DOHH2 (cell line): ENCODE data around the gene ZNF273.

Source experiments
- H3F3A ChIP-seq: fragments of 200-600 bp; sonication (generic), shearing (Covaris generic); 2 replicates; pipeline ENCODE4 v1.6.0; 2016; ENCODE audit warnings: antibody characterized with exemption, mild to moderate bottlenecking; ENCODE audit not compliant: control insufficient read depth, insufficient read depth
- H3K27ac ChIP-seq: fragments of 200-600 bp; sonication (generic); 2 replicates; pipeline ENCODE4 v1.5.1; 2014; ENCODE audit warnings: low read depth, mild to moderate bottlenecking, low read length, moderate library complexity
- H3K27me3 ChIP-seq: fragments of 200-600 bp; sonication (generic); 2 replicates; pipeline ENCODE4 v1.6.1; 2014; ENCODE audit warnings: mild to moderate bottlenecking, low read length, mixed read lengths; ENCODE audit not compliant: control insufficient read depth
- H3K36me3 ChIP-seq: fragments of 200-600 bp; sonication (generic); 2 replicates; pipeline ENCODE4 v1.6.1; 2014; ENCODE audit warnings: mild to moderate bottlenecking, low read length, moderate library complexity, mixed read lengths; ENCODE audit not compliant: control insufficient read depth
- H3K4me1 ChIP-seq: fragments of 200-600 bp; sonication (generic); 2 replicates; pipeline ENCODE4 v1.6.1; 2014; ENCODE audit warnings: mild to moderate bottlenecking, low read length, mixed read lengths; ENCODE audit not compliant: control insufficient read depth
- H3K4me2 ChIP-seq: fragments of 200-600 bp; sonication (generic); 2 replicates; pipeline ENCODE4 v1.6.0; 2014; ENCODE audit warnings: mild to moderate bottlenecking, low read length, moderate library complexity
- H3K4me3 ChIP-seq: fragments of 200-600 bp; sonication (generic); 2 replicates; pipeline ENCODE4 v1.5.1; 2014; ENCODE audit warnings: mild to moderate bottlenecking, low read length, mixed read lengths
- H3K79me2 ChIP-seq: fragments of 200-600 bp; sonication (generic); 2 replicates; pipeline ENCODE4 v1.6.1; 2014; ENCODE audit warnings: mild to moderate bottlenecking, low read length, mixed read lengths; ENCODE audit not compliant: control insufficient read depth
- H3K9me2 ChIP-seq: fragments of 200-600 bp; sonication (generic); replicated peaks from 2 replicates; pipeline ENCODE4 v1.6.1; 2014; ENCODE audit warnings: mild to moderate bottlenecking, low read length, mixed read lengths; ENCODE audit not compliant: control insufficient read depth
- H3K9me3 ChIP-seq: fragments of 200-600 bp; sonication (generic); 2 replicates; pipeline ENCODE4 v1.6.1; 2014; ENCODE audit warnings: antibody characterized with exemption, low read length, mixed read lengths; ENCODE audit not compliant: control insufficient read depth, insufficient read depth
- H4K20me1 ChIP-seq: fragments of 200-600 bp; sonication (generic); 2 replicates; pipeline ENCODE4 v1.6.0; 2014; ENCODE audit warnings: low read depth, mild to moderate bottlenecking, antibody characterized with exemption, low read length, moderate library complexity; ENCODE audit not compliant: control insufficient read depth, insufficient read depth
- CTCF ChIP-seq: fragments of 200-600 bp; sonication (generic); IDR thresholded peaks from one replicate; pipeline ENCODE4 v1.5.1; 2014; ENCODE audit warnings: antibody characterized with exemption, mild to moderate bottlenecking, low read depth, low read length; ENCODE audit not compliant: poor library complexity, severe bottlenecking
- EZH2phosphoT487 ChIP-seq: fragments of 200-600 bp; sonication (generic); IDR thresholded peaks from 2 replicates; pipeline ENCODE4 v1.6.1; 2017; ENCODE audit warnings: borderline replicate concordance, mild to moderate bottlenecking, antibody characterized with exemption, low read length, moderate library complexity, mixed read lengths

ZNF273 gene

GRCh38 chr7:64886956-64887545 lies 16.0 kb upstream of the ZNF273 start:
- H3K4me3 ChIP-seq: no peak overlapping the region
- no peak overlapping the region for H3K4me2 ChIP-seq
- H4K20me1 ChIP-seq: no peaks in the 10 kb centered on the region
- no peak overlapping the region for H3K27ac ChIP-seq
- TF ChIP-seq EZH2phosphoT487: no peak
- no peak for TF ChIP-seq CTCF
- no peaks in the 10 kb centered on the region for H3K36me3 ChIP-seq
- no peaks in the 10 kb centered on the region for H3F3A ChIP-seq
- H3K4me1 ChIP-seq: peaks cover 10% of the 10 kb centered on the region
- no peaks in the 10 kb centered on the region for H3K9me2 ChIP-seq
- H3K79me2 ChIP-seq: no peaks in the 10 kb centered on the region
- H3K27me3 ChIP-seq: 0 out of 2 replicates have a peak, but pooled peaks cover 4% of the 10 kb centered on the region
- H3K9me3 ChIP-seq: peaks cover 27% of the 10 kb centered on the region; the same call in 1 of the 2 replicates

GRCh38 chr7:64887756-64888508 lies 15.1 kb upstream of the ZNF273 start:
- Histone ChIP-seq H3K4me3 (peak overlapping the region; percentile 58), H3K9me2 (no peaks in the 10 kb centered on the region), H3K9me3 (peaks cover 18% of the 10 kb centered on the region; the same call in 1 of the 2 replicates), H3K79me2 (no peaks in the 10 kb centered on the region), H3K4me1 (peaks cover 10% of the 10 kb centered on the region), H3K27ac (no peak overlapping the region), H3F3A (no peaks in the 10 kb centered on the region), H3K27me3 (0 out of 2 replicates have a peak, but pooled peaks cover 4% of the 10 kb centered on the region), H4K20me1 (no peaks in the 10 kb centered on the region), H3K36me3 (no peaks in the 10 kb centered on the region), H3K4me2 (peak overlapping the region; percentile 66)
- TF ChIP-seq CTCF (peak; percentile 93), EZH2phosphoT487 (no peak)

DNA sequence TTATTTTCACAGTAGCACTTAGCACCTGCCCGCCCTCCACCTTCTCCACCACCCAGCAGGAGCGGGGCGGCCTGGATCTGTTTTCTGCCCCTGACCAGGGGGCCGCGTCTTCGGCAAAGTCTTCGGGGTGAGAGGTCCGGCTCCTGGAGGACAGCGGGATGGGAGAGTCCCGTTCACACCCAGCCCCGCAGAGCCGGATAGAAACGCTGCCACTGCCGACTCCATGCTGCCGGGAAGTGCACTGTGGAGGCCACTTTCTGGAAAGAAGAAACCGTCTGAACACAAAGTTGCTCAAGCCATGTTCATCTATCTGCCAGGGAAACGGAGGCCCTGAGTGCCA lies 14.5 kb upstream of the ZNF273 start:
- H3K9me3 ChIP-seq: peaks cover 12% of the 10 kb centered on the region; the same call in 1 of the 2 replicates
- H3K4me1 ChIP-seq: peaks cover 10% of the 10 kb centered on the region
- TF ChIP-seq EZH2phosphoT487: no peak
- no peak for TF ChIP-seq CTCF
- H3K27me3 ChIP-seq: 0 out of 2 replicates have a peak, but pooled peaks cover 4% of the 10 kb centered on the region
- no peak overlapping the region for H3K27ac ChIP-seq
- peak overlapping the region; percentile 58 for H3K4me3 ChIP-seq
- no peaks in the 10 kb centered on the region for H3K36me3 ChIP-seq
- no peaks in the 10 kb centered on the region for H3K9me2 ChIP-seq
- H3K79me2 ChIP-seq: no peaks in the 10 kb centered on the region
- H3F3A ChIP-seq: no peaks in the 10 kb centered on the region
- peak overlapping the region; percentile 66 for H3K4me2 ChIP-seq
- H4K20me1 ChIP-seq: no peaks in the 10 kb centered on the region
